Stomach (tissue), 19 donors: ENCODE results near the gene IKBIP. TPM values are rescaled to one million over a fixed set of nuclear protein-coding genes. Genes with fewer than 3 reads are reported as not detected.

Source experiments
- DNase-seq, 2 donors: peaks; one replicate each; pipeline versions ENCODE4 v3.0.0 to v3.0.0-alpha.2; 2013 to 2019
- H3K27ac ChIP-seq, 5 donors: fragments of 200-600 bp in 4 of 5; sonication (generic) in 4 of 5; one replicate each; pipeline ENCODE4 v1.5.1; 2013 to 2019; ENCODE audit warnings: mild to moderate bottlenecking in 1 of 5, moderate library complexity in 1 of 5
- H3K27me3 ChIP-seq, 3 donors: fragments of 200-600 bp; sonication (generic); one replicate each; pipeline ENCODE4 v1.5.1; 2017 to 2019; ENCODE audit warnings: mixed run types in 1 of 3
- H3K36me3 ChIP-seq, 4 donors: fragments of 200-600 bp; sonication (generic); 1 replicate in 3 of 4; 2 replicates in 1 of 4; pipeline ENCODE4 v1.5.1; 2016 to 2019
- H3K4me1 ChIP-seq, 4 donors: fragments of 200-600 bp; sonication (generic); one replicate each; pipeline ENCODE4 v1.5.1; 2016 to 2019
- H3K4me3 ChIP-seq, 4 donors: fragments of 200-600 bp; sonication (generic) in 3 of 4; one replicate each; pipeline ENCODE4 v1.5.1; 2016 to 2019; ENCODE audit warnings: mild to moderate bottlenecking in 1 of 4
- H3K9me3 ChIP-seq, 4 donors: fragments of 200-600 bp; sonication (generic); one replicate each; pipeline ENCODE4 v1.5.1; 2016 to 2019
- EP300 ChIP-seq: sonication (generic); formaldehyde crosslinking; IDR thresholded peaks from one replicate; pipeline ENCODE4 v1.6.1; 2017; ENCODE audit warnings: antibody characterized with exemption
- POLR2A ChIP-seq, 4 donors: fragments of 450-650 bp; IDR thresholded peaks; one replicate each; pipeline ENCODE4 v1.6.1; 2016; ENCODE audit warnings: antibody characterized with exemption in 4 of 4, control low read depth in 2 of 4, mild to moderate bottlenecking in 1 of 4, moderate library complexity in 1 of 4
- POLR2AphosphoS5 ChIP-seq, 3 donors: sonication (generic); formaldehyde crosslinking; IDR thresholded peaks; one replicate each; pipeline ENCODE4 v1.6.1; 2016; ENCODE audit warnings: antibody characterized with exemption in 3 of 3
- WGBS, 5 donors: extraction: QIAGEN DNeasy Blood & Tissue Kit in 3 of 5; methylation state at CpG; one replicate each; pipeline versions ENCODE4 v1.1.5 to v1.1.7; 2013 to 2018; 5-methylcytosine and 5-hydroxymethylcytosine counted together
- intact Hi-C: fragments of 100-400 bp; cut with DNase I; formaldehyde crosslinking; loops from one replicate; pipeline ENCODE4 v1.15.1; 2023; ENCODE audit warnings: low total_unique reads
- long read RNA-seq, 10 donors: transcript quantifications; one replicate each; lab custom pipeline, GENCODE V29; 2026
- polyA plus RNA-seq, 3 donors: library from polyadenylated mRNA; stranded (reverse); fragments of 200-250 nt; gene quantifications; one replicate each; pipeline ENCODE4 v1.2.3, GENCODE V29; 2013
- total RNA-seq, 5 donors: library from RNA; depleted of rRNA; stranded (reverse); fragments of >200 nt; gene quantifications; one replicate each; pipeline versions ENCODE4 v1.1.0 to v1.2.3, GENCODE V29; 2014 to 2016
- TF ChIP-seq, protein P1 (sequence below), 7 experiments: fragments of 450-650 bp in 4 of 7; fragments of 200-600 bp in 3 of 7; sonication (generic) in 3 of 7; IDR thresholded peaks; one replicate each; pipeline ENCODE4 v1.5.1; 2016 to 2019; ENCODE audit warnings: antibody characterized with exemption in 7 of 7, control low read depth in 2 of 7, mild to moderate bottlenecking in 1 of 7
- donor health status: healthy with polysubstance abuse.
- donor health status: Bipolar disorder and iron deficiency.
- donor health status: healthy.

IKBIP gene, protein sequence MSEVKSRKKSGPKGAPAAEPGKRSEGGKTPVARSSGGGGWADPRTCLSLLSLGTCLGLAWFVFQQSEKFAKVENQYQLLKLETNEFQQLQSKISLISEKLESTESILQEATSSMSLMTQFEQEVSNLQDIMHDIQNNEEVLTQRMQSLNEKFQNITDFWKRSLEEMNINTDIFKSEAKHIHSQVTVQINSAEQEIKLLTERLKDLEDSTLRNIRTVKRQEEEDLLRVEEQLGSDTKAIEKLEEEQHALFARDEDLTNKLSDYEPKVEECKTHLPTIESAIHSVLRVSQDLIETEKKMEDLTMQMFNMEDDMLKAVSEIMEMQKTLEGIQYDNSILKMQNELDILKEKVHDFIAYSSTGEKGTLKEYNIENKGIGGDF
- total RNA-seq = 10 to 100 TPM in 1 of 5 donors, 1 to 10 TPM in 2, under 1 TPM in 2; under 0.01 to 14.5 (median 3.0) TPM
- 1 to 10 TPM; 5.2 to 5.8 (median 5.7) TPM for polyA plus RNA-seq
- long read RNA-seq, donor 1, partial matches to known transcripts = 0 of 5 reads
- long read RNA-seq, donor 1, other reads (novel, unspliced or antisense) = 0 of 5 reads
- long read RNA-seq, donor 2, transcript IKBIP-202 (3 exons, 1,645 nt) = major isoform, 6 of 11 reads
- long read RNA-seq, donor 2, partial matches to known transcripts = 0 of 11 reads
- long read RNA-seq, donor 2, other reads (novel, unspliced or antisense) = 0 of 11 reads
- long read RNA-seq, donor 3, partial matches to known transcripts = 0 of 5 reads
- long read RNA-seq, donor 3, other reads (novel, unspliced or antisense) = 0 of 5 reads
- long read RNA-seq, donor 4 = 0 reads
- long read RNA-seq, donor 5, transcript IKBIP-202 (3 exons, 1,645 nt) = major isoform, 10 of 24 reads
- long read RNA-seq, donor 5, transcript IKBIP-201 (3 exons, 3,189 nt) = minor isoform, 6 of 24 reads
- long read RNA-seq, donor 5, transcript IKBIP-203 (2 exons, 1,368 nt) = minor isoform, 8 of 24 reads
- long read RNA-seq, donor 5, partial matches to known transcripts = 0 of 24 reads
- long read RNA-seq, donor 5, other reads (novel, unspliced or antisense) = 0 of 24 reads
- long read RNA-seq, donor 6, transcript IKBIP-201 (3 exons, 3,189 nt) = minor isoform, 7 of 27 reads
- long read RNA-seq, donor 6, transcript IKBIP-202 (3 exons, 1,645 nt) = minor isoform, 9 of 27 reads
- long read RNA-seq, donor 6, transcript IKBIP-203 (2 exons, 1,368 nt) = major isoform, 11 of 27 reads
- long read RNA-seq, donor 6, partial matches to known transcripts = 0 of 27 reads
- long read RNA-seq, donor 6, other reads (novel, unspliced or antisense) = 0 of 27 reads
- long read RNA-seq, donor 7, transcript IKBIP-202 (3 exons, 1,645 nt) = major isoform, 5 of 12 reads
- long read RNA-seq, donor 7, partial matches to known transcripts = 0 of 12 reads
- long read RNA-seq, donor 7, other reads (novel, unspliced or antisense) = 0 of 12 reads
- long read RNA-seq, donor 8, transcript IKBIP-203 (2 exons, 1,368 nt) = minor isoform, 5 of 13 reads
- long read RNA-seq, donor 8, transcript IKBIP-201 (3 exons, 3,189 nt) = major isoform, 6 of 13 reads
- long read RNA-seq, donor 8, partial matches to known transcripts = 0 of 13 reads
- long read RNA-seq, donor 8, other reads (novel, unspliced or antisense) = 0 of 13 reads
- long read RNA-seq, donor 9, transcript IKBIP-201 (3 exons, 3,189 nt) = major isoform, 6 of 16 reads
- long read RNA-seq, donor 9, transcript IKBIP-202 (3 exons, 1,645 nt) = major isoform, 6 of 16 reads
- long read RNA-seq, donor 9, partial matches to known transcripts = 0 of 16 reads
- long read RNA-seq, donor 9, other reads (novel, unspliced or antisense) = 0 of 16 reads
- long read RNA-seq, donor 10, partial matches to known transcripts = 0 of 2 reads
- long read RNA-seq, donor 10, other reads (novel, unspliced or antisense) = 0 of 2 reads

DNA sequence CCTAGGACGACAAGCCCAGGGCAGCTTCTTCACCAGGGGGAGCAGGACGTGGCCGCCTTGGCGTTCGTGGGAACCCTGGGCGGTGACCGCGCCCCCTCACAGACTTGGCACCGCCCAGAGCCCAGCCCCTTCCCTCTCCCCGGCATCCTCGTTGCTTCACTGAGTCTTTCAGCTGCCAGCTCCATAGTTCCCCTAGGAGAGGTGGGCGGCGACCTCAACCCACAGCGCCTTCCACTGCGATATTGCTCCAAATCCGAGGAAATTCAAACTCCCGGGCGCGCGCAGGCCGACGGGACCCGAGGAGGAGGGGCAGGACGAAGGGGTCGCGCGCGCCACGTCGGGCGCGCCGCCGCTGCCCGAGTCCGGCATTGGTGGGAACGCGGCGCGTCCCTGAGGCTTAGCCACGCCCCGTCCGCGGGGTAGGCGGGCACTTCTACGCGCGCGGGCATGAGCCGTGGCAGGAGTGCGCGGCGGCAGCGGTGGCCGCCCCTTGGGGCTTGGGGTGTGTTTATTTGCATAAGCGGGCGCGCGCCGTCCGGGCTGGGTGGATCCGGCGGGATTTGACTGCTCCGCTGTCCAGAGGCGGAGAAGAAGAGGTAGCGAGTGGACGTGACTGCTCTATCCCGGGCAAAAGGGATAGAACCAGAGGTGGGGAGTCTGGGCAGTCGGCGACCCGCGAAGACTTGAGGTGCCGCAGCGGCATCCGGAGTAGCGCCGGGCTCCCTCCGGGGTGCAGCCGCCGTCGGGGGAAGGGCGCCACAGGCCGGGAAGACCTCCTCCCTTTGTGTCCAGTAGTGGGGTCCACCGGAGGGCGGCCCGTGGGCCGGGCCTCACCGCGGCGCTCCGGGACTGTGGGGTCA, at the start of gene IKBIP, which contains the start of gene APAF1:
IKBIP (minus strand) TSS at position 77 of the 860 bp plus-strand sequence. CDS start 87 bp downstream, outside the sequence.
APAF1 (plus strand) TSS at position 579 of the 860 bp plus-strand sequence. CDS start 3,070 bp downstream, outside the sequence.
- TF ChIP-seq EP300 (no peak), POLR2AphosphoS5 (IDR thresholded peaks at IDR 0.05) (peak; percentile 39 to 87 (median 75)), POLR2A (IDR thresholded peaks at IDR 0.05) (no peak)
- TF ChIP-seq, protein P1, sequence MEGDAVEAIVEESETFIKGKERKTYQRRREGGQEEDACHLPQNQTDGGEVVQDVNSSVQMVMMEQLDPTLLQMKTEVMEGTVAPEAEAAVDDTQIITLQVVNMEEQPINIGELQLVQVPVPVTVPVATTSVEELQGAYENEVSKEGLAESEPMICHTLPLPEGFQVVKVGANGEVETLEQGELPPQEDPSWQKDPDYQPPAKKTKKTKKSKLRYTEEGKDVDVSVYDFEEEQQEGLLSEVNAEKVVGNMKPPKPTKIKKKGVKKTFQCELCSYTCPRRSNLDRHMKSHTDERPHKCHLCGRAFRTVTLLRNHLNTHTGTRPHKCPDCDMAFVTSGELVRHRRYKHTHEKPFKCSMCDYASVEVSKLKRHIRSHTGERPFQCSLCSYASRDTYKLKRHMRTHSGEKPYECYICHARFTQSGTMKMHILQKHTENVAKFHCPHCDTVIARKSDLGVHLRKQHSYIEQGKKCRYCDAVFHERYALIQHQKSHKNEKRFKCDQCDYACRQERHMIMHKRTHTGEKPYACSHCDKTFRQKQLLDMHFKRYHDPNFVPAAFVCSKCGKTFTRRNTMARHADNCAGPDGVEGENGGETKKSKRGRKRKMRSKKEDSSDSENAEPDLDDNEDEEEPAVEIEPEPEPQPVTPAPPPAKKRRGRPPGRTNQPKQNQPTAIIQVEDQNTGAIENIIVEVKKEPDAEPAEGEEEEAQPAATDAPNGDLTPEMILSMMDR (IDR thresholded peaks at IDR 0.05) = no peak
- DNase-seq = peak; percentile 99
- WGBS, 5 donors = 0 to 1% (median 1%) methylated on average over 66 to 91 of the region's 91 CpGs
- H3K4me1 ChIP-seq = peaks cover 0 to 38% (median 23%) of the 10 kb centered on the region in 4 donors
- H3K27me3 ChIP-seq = no peaks in the 10 kb centered on the region
- H3K27ac ChIP-seq = peak within 1 kb of the TSS; percentile 76 to 90 (median 89)
- H3K4me3 ChIP-seq = peak within 1 kb of the TSS; percentile 77 to 99 (median 96)
- intact Hi-C loops = loop anchor here (10.0 kb wide), 1 partner anchor 80 kb away; no protein-coding TSS in a partner anchor
- H3K36me3 ChIP-seq = peaks cover 7 to 18% (median 16%) of the 10 kb centered on the region in 4 donors
- H3K9me3 ChIP-seq = no peaks in the 10 kb centered on the region

DNA sequence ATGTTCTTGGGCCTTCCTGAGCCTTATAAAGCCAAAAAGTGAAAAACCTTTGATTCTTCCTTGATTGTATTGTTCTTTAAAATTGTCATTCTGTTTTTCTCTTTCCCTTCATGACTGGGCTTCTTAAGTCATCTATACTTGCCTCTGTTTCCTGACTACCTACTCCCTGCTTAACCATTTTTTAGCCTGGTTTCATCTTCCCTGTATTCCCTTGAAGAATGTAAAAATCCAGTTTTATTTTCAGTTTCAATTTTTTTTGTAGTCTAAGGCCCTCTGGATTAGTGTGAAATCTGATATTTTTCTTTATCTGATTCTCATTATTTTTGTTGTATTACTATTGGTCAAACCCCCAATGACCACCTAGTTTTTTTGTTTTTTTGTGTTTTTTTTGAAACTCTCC, 46.8 kb upstream of the IKBIP start:
- TF ChIP-seq, protein P1 (IDR thresholded peaks at IDR 0.05) = no peak
- no peak for TF ChIP-seq POLR2AphosphoS5 (IDR thresholded peaks at IDR 0.05)
- TF ChIP-seq EP300 = no peak
- no peak for TF ChIP-seq POLR2A (IDR thresholded peaks at IDR 0.05)
- no peak overlapping the region for H3K27ac ChIP-seq
- no peak for DNase-seq
- no peaks in the 10 kb centered on the region for H3K9me3 ChIP-seq
- H3K27me3 ChIP-seq = no peaks in the 10 kb centered on the region
- no peak overlapping the region for H3K4me3 ChIP-seq
- H3K4me1 ChIP-seq = no peaks in the 10 kb centered on the region
- intact Hi-C loops = no loop called here
- peaks cover 7 to 88% (median 74%) of the 10 kb centered on the region in 4 donors for H3K36me3 ChIP-seq

DNA sequence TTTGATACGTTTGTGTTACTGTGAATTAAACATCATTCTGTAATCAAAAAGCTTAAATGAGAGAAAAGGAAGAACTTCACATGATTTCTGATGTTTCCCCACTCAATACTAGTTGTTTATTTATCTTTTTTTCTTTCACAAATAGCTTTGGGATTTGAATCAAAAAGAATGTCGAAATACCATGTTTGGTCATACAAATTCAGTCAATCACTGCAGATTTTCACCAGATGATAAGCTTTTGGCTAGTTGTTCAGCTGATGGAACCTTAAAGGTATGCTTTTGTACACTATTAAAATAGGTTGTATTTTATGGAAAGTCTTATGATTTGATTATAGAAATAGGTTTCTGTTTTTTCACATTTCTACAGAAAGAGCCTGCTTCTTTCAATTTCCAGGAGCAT, 42.0 kb upstream of the IKBIP start:
- WGBS, 5 donors = 75 to 88% (median 80%) methylated on average over 2 of the region's 2 CpGs
- H3K27ac ChIP-seq = no peak overlapping the region
- H3K9me3 ChIP-seq = no peaks in the 10 kb centered on the region
- H3K4me3 ChIP-seq = no peak overlapping the region
- DNase-seq = no peak
- intact Hi-C loops = no loop called here
- peaks cover 17 to 96% (median 92%) of the 10 kb centered on the region in 4 donors for H3K36me3 ChIP-seq
- no peaks in the 10 kb centered on the region for H3K4me1 ChIP-seq
- no peaks in the 10 kb centered on the region for H3K27me3 ChIP-seq
- no peak for TF ChIP-seq POLR2AphosphoS5 (IDR thresholded peaks at IDR 0.05)
- TF ChIP-seq, protein P1 (IDR thresholded peaks at IDR 0.05) = no peak
- no peak for TF ChIP-seq EP300
- no peak for TF ChIP-seq POLR2A (IDR thresholded peaks at IDR 0.05)
